GM11168 (cell line): Measurements from ENCODE around the gene HSD17B12.

Experiments
- in situ Hi-C: fragments of 300-500 bp; cut with MboI; formaldehyde crosslinking; loops from one replicate; pipeline ENCODE4 v1.12.0; 2022; ENCODE audit warnings: low sequenced_read_pairs; ENCODE audit not compliant: unreplicated experiment

Gene HSD17B12

DNA sequence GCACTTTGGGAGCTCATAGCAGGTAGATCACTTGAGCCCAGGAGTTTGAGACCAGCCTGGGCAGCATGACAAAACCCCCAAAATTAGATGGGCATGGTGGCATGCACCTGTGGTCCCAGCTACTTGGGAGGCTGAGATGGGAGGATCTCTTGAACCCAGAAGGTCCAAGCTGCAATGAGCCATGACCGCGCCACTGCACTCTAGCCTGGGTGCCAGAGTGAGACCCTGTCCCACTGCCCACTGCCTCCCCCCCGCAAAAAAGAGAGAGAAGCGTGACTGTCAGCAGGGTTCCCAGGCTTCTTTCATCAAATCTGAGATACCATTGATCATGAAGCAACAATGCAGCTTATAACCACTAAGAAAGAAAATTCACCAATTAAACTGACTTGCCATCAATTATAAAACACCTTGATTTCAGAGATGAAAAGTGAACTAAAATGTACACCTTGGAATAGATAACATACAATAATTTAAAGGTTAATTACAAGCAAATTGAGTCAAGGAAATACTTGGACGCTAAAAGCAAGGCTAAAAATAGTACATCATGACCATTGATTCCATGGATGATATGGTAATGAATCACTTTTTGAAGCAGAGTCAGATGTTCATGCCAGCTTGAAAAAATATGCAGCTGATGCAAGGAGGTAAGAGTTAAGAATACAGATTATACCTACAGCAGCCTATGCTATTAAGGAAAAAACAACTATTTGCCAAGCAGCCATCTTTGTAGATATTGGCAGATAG, 109.3 kb downstream of the HSD17B12 start:
- in situ Hi-C loops = no loop called here

DNA sequence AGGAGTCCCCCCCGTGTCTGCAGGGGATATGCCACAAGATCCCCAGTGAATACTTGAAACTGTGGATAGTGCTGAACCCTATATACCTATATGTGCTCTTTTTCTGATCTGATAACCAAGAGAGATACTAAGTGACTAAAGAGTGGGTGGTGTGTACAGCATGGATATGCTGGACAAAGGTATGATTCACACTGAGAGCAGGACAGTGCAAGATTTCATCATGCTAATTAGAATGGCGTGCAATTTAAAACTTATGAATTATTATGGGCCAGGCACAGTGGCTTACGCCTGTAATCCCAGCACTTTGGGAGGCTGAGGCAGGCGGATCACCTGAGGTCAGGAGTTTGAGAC, 109.9 kb downstream of the HSD17B12 start:
- in situ Hi-C loops = no loop called here

DNA sequence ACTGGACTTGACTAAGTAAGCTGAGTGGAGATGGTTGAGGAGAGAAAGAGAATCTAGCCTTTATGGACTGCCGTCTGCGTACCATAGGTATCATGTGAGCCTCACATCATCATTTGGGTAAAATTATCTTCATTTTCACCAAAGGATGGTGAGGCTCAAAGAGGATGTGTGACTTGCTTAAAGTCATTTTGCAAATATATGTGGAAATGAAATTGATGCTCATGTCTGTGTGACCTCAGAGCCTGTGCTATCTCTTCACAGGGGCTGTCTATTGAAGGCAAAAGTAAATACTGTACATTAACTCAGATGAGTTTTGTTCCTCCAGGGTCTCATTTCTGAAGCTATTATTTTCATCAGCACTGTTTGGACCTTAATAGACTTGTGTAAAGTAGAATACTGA, 116.8 kb downstream of the HSD17B12 start:
- in situ Hi-C loops = no loop called here

DNA sequence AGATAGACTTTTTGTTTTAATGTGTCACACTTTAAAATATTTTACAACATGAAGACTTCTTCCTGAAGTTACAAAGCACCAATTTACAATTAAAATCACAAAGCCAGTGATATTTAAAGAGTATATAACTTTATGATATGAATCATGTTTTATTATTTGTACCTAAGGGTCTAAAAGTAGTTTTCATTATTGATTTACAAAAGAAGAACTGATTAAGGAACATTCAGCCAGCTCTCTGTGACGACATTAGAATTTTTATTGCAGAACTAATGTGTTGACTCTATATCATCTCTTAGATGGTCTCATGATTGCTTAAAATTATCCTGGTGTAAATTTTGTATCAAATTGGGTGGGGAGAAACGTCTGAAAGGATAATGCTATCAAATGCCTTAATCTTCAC, 117.3 kb downstream of the HSD17B12 start:
- in situ Hi-C loops = no loop called here

DNA sequence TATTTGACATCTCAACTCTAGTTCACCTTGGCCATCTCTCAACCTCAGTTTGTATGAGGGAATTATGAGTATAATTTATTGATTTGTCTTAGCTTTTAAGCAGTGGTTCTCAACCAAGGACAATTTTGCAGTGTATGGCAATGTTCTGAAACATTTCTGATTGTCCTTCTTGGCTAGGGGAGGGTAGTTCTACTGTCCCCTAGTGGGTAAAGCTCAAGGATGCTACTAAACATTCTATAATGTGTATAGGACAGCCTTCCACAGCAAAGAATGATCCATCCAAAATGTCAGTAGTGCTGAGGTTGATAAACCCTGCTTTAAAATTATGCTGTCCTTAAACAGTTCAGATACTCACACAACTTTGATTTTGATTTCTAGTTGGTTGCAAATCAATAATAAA, 122.0 kb downstream of the HSD17B12 start:
- in situ Hi-C loops = no loop called here

DNA sequence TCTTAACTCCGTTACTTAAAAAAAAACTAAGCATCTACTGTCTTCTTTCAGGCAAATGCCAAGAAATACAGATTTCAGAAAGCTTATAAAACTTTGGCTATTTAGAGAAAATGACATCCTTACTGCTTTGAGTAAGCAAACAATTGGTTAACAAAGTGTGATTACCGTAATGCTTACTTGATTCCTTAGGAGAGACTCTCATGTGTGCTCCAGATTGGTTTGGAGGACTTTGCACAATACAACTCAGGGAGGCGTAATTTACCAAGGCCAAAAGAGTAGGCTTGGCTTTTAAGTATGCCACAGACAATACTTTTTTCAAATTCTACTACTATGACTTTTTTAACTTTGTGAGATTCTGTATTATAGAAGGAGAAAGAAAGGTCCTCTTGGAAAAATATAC, 123.2 kb downstream of the HSD17B12 start:
- in situ Hi-C loops = no loop called here

DNA sequence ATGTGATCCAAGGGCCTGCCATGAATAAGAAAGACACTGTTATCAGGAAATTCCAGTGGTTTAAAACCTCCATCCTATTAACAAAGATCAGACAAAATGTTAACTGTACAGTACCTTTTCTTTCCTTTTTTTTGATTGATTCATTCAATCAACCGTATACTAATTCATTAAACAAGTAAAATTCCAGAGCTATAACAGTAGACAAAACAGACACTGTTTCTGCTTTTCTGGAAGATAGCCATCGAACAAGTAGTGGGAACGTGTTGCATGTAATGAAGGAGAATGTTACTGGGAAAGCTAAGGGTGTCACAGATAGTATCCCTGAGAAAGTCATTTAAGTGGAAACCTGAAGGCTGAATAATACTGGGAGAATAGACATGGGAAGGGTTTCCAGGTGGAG, 126.4 kb downstream of the HSD17B12 start:
- in situ Hi-C loops = no loop called here

DNA sequence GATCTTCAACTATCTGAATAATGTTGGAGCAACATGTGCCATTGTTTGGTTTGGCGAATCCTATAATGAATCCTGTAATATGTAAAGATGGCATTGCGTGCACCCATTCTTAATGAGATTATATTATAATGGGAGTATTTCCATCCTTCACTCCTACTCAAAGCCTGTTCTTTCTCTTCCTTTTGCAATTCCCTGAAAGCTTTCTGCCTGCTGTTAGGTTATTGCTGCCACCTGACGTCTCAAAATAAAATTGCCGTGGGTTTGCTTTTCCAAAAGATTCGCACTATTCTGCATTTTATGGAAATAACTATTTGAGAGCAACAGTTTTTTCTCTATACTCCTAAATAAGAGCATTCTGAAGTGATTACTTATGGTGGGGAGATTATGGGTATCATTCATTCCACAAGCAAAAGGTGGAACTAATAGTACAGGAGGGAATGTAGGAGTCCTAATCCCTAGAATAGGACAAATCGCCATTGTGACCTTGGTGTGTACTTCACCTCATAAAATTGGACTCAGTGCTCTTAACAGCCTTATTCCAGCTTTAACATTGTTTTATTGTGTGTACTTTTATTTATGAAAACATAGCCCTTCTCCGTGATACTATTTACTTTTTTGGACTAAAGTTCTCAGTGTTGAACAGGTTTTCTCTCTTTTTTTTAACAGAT, 130.5 kb downstream of the HSD17B12 start:
- in situ Hi-C loops = no loop called here

DNA sequence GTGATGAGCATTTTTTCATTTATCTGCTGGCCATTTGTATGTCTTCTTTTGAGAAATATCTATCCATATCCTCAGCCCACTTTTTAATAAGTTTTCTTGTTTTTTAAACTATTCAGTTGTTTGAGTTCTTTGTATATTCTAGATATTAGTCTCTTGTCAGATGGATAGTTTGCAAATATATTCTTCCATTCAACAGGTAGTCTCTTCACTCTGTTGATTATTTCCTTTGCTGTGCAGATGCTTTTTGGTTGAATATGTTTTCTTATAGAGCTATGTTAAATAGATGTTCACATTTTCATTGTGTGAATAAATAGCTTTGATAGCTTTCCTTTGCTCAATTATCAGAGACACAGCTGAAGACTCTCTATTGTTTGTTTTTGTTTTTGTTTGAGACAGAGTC, 131.9 kb downstream of the HSD17B12 start:
- in situ Hi-C loops = no loop called here

DNA sequence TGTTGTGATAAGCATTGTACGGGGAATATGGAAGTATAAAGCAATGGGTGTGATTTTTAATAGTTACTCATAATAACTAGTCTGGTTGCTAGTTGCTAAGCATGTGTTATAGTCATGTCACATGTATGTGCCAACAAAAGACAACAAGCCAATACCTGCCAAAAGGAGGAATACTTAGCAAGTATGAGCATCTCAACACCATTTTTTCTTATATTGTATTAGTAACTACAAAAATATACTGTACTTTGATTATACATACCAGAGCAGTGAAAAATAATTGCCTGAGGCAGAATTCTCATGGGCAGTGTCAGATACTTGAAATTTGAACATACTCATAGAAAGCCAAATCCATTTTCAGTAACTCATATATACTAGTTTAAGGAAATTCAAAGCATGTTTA, 137.7 kb downstream of the HSD17B12 start:
- in situ Hi-C loops = no loop called here

DNA sequence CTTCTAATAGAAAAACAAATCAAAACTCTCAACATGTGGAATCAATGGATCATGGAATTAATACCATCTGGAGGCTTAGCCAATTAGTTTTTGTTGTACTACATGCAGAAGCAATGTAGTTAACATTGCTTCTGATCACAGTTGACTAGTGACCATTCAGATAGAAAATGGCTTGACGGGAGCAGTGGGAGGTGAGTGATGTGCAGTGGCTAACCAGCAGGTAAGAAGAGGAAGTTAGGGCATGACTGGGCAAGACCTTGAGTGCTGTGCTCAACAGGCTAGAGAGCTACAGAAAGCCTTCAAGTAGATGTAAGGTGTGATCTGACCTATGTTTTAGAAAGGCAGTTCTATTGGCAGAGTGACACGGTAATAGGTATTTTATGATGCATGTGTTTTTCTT, 139.4 kb downstream of the HSD17B12 start:
- in situ Hi-C loops = no loop called here

DNA sequence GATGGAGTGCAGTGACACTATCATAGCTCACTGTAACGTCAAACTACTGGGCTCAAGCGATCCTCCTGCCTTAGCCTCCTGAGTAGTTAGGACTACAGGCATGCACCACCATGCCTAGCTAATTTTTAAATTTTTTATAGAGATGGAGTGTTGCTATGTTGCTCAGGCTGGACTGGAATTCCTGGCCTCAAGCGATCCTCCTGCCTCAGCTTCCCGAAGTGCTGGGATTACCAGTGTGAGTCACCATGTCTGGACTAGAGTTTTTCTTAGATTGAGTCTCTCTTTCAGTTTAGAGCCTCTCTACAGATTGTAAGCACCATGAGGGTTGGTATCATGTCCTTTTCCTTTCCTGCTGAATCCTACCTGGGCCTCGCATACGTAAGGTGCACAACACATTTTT, 142.8 kb downstream of the HSD17B12 start:
- in situ Hi-C loops = no loop called here

DNA sequence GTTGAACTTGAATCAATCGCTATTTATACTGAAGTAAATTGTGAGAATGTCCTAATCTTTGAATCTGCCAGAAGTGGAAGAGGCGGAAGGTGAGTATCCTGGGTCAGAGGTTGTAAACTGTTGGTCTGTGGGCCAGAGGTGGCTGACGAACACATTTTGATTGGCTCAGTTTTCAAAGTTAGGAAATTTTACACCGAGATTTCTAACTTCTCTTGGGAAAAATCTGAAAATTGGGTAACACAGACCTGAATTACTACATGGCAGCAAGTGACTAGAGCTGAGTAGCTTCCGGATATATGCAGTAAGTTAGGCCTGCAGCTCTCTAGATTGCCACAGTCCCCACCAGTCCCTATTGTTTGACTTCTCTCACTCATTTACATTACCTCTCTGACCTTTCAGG, 143.3 kb downstream of the HSD17B12 start:
- in situ Hi-C loops = no loop called here

DNA sequence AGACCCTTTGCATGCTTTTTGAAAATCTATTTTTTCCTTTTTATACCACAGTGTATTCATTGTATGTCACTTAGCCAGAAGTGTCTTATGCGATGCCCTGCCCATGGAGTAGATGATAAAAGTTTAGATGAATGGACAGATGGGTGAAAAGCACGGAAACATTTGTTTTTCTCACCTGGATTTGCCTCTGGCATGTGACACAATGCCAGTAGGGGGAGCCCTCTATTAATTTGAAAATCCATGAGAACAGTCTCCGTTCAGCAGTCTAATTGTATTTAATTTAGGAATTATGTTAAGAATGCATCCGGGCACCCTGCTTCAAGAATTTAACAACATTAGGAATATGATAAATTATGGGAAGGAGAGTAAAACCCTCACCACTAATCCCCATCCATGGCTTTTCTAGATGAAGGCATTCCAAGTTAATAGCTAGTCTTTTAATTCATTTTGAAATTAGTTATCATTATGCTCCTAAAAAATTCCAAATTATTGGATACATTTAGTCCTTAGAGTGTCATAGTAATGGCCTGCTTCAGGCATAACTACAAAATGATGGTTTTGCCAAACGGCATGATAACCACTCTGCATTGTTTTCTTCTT, 144.8 kb downstream of the HSD17B12 start:
- in situ Hi-C loops = loop anchor here (25.0 kb wide), 1 partner anchor 238 kb away; no protein-coding TSS in a partner anchor

DNA sequence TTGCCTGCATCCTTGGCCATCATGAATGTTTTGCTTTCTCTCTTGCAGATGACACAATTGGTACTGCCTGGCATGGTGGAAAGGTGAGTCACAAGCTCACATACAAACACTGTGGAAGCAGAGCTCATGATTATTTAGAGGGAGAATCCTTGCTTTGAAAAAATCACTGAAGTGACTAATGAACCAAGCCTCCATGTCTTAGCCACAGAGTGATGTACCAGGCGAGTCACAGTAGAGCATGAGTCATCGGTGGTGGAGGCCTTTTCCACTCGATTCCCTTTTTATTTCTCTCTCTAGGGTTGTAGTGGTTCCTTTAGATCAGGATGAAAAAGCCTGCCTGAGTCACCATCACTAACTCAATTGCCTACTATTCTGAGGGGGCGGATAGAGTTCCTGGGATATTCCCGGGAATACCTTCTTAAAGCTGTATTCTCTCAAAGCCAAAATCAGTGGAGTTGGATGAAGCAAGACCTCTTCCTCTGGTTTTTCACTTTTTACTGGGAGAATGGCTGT, 150.4 kb downstream of the HSD17B12 start:
- in situ Hi-C loops = loop anchor here (25.0 kb wide), 1 partner anchor 244 kb away; no protein-coding TSS in a partner anchor

DNA sequence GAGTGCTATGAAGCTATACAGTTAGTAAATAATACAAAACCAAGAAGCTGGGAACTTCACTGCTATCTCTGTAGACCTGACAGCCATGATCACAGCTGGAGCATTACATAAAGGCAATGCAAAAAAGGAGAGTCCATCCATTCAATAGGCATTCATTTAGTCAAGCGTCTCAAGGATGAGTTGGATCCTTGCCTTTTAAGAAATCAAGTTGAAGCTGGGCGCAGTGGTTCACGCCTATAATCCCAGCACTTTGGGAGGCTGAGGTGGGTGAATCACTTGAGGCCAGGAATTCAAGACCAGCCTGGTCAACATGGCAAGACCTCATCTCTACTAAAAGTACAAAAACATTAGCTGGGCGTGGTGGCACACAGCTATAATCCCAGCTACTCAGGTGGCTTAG, 152.0 kb downstream of the HSD17B12 start:
- in situ Hi-C loops = loop anchor here (25.0 kb wide), 1 partner anchor 245 kb away; no protein-coding TSS in a partner anchor

DNA sequence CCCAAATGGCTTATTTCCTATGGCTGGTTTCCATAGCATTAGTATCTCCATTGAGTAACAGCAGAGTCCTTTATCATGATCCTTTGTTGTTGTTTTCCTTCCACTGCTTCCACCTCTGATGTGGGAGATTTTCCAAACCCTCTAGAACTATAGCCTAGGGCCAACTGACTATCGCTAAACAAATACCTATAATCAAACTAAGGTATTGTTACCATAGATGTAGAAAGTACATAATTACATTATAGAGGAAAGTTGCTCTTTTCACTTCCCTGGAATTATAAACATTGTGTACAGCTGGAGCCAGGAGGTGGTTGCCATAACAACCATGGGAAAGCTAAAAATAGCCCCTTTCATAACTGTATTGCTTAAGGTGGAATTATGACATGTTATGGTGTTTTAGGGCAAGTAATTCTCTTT, 153.1 kb downstream of the HSD17B12 start:
- in situ Hi-C loops = loop anchor here (25.0 kb wide), 1 partner anchor 246 kb away; no protein-coding TSS in a partner anchor

DNA sequence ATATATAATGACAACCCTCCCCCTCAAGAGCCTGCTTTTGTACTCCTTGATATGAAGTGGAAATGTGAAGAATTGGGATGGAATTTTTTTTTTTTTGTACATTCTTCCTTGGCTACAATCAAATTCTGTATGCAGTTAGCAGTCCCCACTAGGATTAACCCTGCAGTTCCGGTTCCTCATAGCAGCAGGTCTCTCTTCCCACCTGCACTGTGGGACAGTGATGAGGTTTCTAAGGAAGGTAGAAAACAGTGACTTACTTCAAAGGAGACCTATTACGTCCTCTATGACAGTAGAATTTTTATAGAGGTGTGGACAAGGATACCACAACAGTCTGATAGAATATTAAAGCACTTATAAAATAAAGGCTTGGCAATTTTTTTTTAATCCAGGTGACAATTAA, 153.7 kb downstream of the HSD17B12 start:
- in situ Hi-C loops = loop anchor here (25.0 kb wide), 1 partner anchor 247 kb away; no protein-coding TSS in a partner anchor

DNA sequence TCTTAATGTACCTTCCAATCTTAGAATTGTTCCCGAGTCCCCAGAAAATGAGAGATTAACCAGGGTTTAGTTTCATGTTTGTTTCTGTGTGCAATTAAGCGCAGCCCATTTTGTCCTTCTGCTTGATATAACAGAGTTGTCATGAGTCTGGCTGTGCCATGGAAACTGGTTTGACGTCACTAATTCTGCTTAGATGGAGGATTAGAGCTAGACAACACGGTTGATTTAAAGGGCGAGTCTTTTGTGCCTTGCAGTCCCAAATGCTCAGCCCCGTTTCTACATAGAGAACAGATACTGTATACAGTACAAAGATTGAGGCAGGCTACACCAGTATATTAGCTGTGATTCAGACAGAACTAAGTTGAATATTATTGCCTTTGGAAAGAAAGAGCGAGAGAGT, 154.6 kb downstream of the HSD17B12 start:
- in situ Hi-C loops = loop anchor here (25.0 kb wide), 1 partner anchor 248 kb away; no protein-coding TSS in a partner anchor

DNA sequence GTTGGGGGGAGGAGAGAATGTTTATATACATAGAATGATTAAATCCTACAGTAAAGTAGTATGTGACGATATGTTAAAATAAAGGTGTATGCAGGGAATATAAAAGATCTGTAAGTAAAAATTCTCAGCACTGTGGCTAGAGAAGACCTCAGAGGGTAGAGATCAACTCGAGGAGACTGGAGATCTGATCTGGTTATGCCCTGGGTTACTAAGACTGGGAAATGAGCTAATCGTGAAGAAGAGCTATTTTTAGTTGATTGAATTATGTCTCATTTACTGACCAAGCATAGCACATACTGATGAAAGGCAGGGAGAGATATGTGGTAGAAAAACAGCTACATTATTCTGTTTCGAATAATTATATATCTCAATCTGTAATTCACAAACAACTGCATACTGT, 157.3 kb downstream of the HSD17B12 start:
- in situ Hi-C loops = loop anchor here (25.0 kb wide), 1 partner anchor 251 kb away; no protein-coding TSS in a partner anchor

DNA sequence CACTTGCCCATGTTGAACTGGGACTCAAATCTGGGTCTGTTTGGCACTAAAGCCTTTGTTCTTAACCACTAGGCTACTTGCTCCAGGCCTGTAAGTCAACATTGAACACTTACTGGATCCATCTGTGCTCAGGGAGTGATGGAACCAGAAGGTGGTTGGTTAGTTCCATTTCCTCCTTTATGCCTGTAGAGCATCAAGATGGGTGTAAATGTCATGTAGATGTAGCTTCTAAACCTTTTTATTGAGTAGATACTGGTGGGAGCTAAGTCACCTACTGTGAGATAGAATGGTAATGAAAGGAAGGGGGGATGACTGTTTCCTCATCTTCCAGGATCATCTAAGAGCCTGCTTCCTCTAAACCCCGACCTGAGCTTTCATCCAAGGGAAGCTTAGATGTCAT, 161.5 kb downstream of the HSD17B12 start:
- in situ Hi-C loops = loop anchor here (25.0 kb wide), 1 partner anchor 255 kb away; no protein-coding TSS in a partner anchor
